22Rv1 (cell line): ENCODE measurements around the gene NUP210.

Experiments
- CTCF ChIP-seq: fragments of 450-650 bp; IDR thresholded peaks from 2 replicates; pipeline ENCODE4 v1.5.1; 2017; ENCODE audit warnings: mild to moderate bottlenecking
- ZFX ChIP-seq: fragments of 450-650 bp; IDR thresholded peaks from 2 replicates; pipeline ENCODE4 v1.6.1; 2017; ENCODE audit warnings: antibody characterized with exemption, borderline replicate concordance

GRCh38 chr3:13406190-13406589 is 13.9 kb downstream of the NUP210 start:
- TF ChIP-seq CTCF (no peak), ZFX (no peak)
